H1 (cell line): ENCODE measurements around the gene GUCA2B. TPM values are rescaled to one million over a fixed set of nuclear protein-coding genes. Genes with fewer than 3 reads are reported as not detected.

Source experiments
- CTCF ChIA-PET: fragments of 300-600 bp; sonication (Branson Sonifier 250); formaldehyde crosslinking; loops from one replicate; lab custom pipeline; 2021; ENCODE audit not compliant: partially characterized antibody; lab: Charles Lee
- POLR2A ChIA-PET: fragments of 300-600 bp; sonication (Branson Sonifier 250); formaldehyde crosslinking; loops from one replicate; lab custom pipeline; 2021; ENCODE audit warnings: inconsistent platforms; ENCODE audit not compliant: partially characterized antibody; lab: Charles Lee
- DNase-seq, 2 experiments: peaks; one replicate each; pipeline versions ENCODE4 v3.0.0 to v3.0.0-alpha.2; 2010 to 2022; ENCODE audit warnings: low spot score in 2 of 2, low read depth in 1 of 2, mixed read lengths in 1 of 2
- FAIRE-seq: peaks from 2 replicates; lab custom pipeline; 2011; peaks lifted over from hg19 to GRCh38; lab: Jason Lieb, UNC
- H2AFZ ChIP-seq: 2 replicates; pipeline ENCODE4 v1.8.1; 2012; ENCODE audit warnings: low read length, inconsistent platforms
- H2AK5ac ChIP-seq: 2 replicates; pipeline ENCODE4 v1.6.1; 2013; ENCODE audit warnings: low read depth, low read length
- H2BK120ac ChIP-seq: replicated peaks from 2 replicates; pipeline ENCODE3; 2013; ENCODE audit warnings: low read depth, low read length, inconsistent platforms
- H2BK12ac ChIP-seq: 2 replicates; pipeline ENCODE4 v1.6.1; 2013; ENCODE audit warnings: low read depth, low read length
- H2BK15ac ChIP-seq: 2 replicates; pipeline ENCODE4 v1.6.1; 2013; ENCODE audit warnings: low read length
- H2BK20ac ChIP-seq: 2 replicates; pipeline ENCODE4 v1.6.1; 2013; ENCODE audit warnings: low read length
- H2BK5ac ChIP-seq: 2 replicates; pipeline ENCODE4 v1.6.1; 2013; ENCODE audit warnings: low read depth, low read length
- H3K14ac ChIP-seq: 2 replicates; pipeline ENCODE4 v1.6.1; 2013; ENCODE audit warnings: inconsistent platforms; ENCODE audit not compliant: insufficient read length
- H3K18ac ChIP-seq: 2 replicates; pipeline ENCODE4 v1.6.1; 2013; ENCODE audit warnings: low read length; ENCODE audit errors: extremely low read depth
- H3K23ac ChIP-seq: 2 replicates; pipeline ENCODE4 v1.6.1; 2013; ENCODE audit warnings: inconsistent platforms; ENCODE audit not compliant: insufficient read length
- H3K23me2 ChIP-seq: 2 replicates; pipeline ENCODE4 v1.6.1; 2013; ENCODE audit warnings: low read depth, low read length
- H3K27ac ChIP-seq: 2 replicates; pipeline ENCODE4 v1.6.1; 2011; ENCODE audit warnings: low read depth, low read length, inconsistent platforms
- H3K27me3 ChIP-seq, 4 experiments: replicated peaks in 1 of 4; 1 replicate in 1 of 4; 2 replicates in 3 of 4; pipeline versions ENCODE4 v1.6.1 to v1.8.1; 2011 to 2013; ENCODE audit warnings: low read length in 3 of 4, mild to moderate bottlenecking in 3 of 4, inconsistent platforms in 2 of 4, mixed read lengths in 2 of 4, moderate library complexity in 1 of 4; ENCODE audit not compliant: control insufficient read depth in 3 of 4, insufficient read depth in 3 of 4; ENCODE audit errors: extremely low read depth in 1 of 4
- H3K36me3 ChIP-seq, 4 experiments: 2 replicates each; pipeline versions ENCODE4 v1.6.1 to v1.8.1; 2011 to 2013; ENCODE audit warnings: mild to moderate bottlenecking in 4 of 4, low read length in 3 of 4, moderate library complexity in 2 of 4, control low read depth in 1 of 4, inconsistent platforms in 1 of 4; ENCODE audit not compliant: insufficient read depth in 4 of 4, control insufficient read depth in 2 of 4
- H3K4ac ChIP-seq: replicated peaks from 2 replicates; pipeline ENCODE3; 2013; ENCODE audit warnings: low read length, low read depth, mixed read lengths, inconsistent platforms; ENCODE audit not compliant: insufficient read length
- H3K4me1 ChIP-seq, 4 experiments: replicated peaks in 1 of 4; 1 replicate in 1 of 4; 2 replicates in 3 of 4; pipeline versions ENCODE4 v1.6.1 to v1.8.1; 2011 to 2013; ENCODE audit warnings: low read length in 3 of 4, inconsistent platforms in 2 of 4, mixed read lengths in 1 of 4; ENCODE audit not compliant: insufficient read depth in 4 of 4, control insufficient read depth in 3 of 4
- H3K4me2 ChIP-seq, 2 experiments: 2 replicates each; pipeline versions ENCODE4 v1.6.1 to v1.8.1; 2011 to 2013; ENCODE audit warnings: low read depth in 2 of 2, low read length in 2 of 2, control low read depth in 1 of 2, inconsistent platforms in 1 of 2, mild to moderate bottlenecking in 1 of 2; ENCODE audit not compliant: insufficient read depth in 1 of 2
- H3K4me3 ChIP-seq, 4 experiments: fragments of 200-600, 300-600 bp in 1 of 4; sonication (generic), shearing (Covaris generic), sonication (Bioruptor Twin) in 1 of 4; 2 replicates each; pipeline versions ENCODE4 v1.5.1 to v1.8.1; 2011 to 2016; ENCODE audit warnings: low read length in 4 of 4, low read depth in 3 of 4, control low read depth in 2 of 4, inconsistent platforms in 2 of 4, mild to moderate bottlenecking in 2 of 4, mixed read lengths in 1 of 4, moderate library complexity in 1 of 4; ENCODE audit not compliant: insufficient read depth in 2 of 4; ENCODE audit errors: extremely low read depth in 1 of 4
- H3K56ac ChIP-seq: replicated peaks from 2 replicates; pipeline ENCODE3; 2013; ENCODE audit warnings: low read depth, mild to moderate bottlenecking, mixed read lengths, low read length, inconsistent platforms; ENCODE audit not compliant: insufficient read length
- H3K79me1 ChIP-seq: 2 replicates; pipeline ENCODE4 v1.6.1; 2013; ENCODE audit warnings: low read depth, low read length, control low read depth
- H3K79me2 ChIP-seq, 2 experiments: 2 replicates each; pipeline versions ENCODE4 v1.6.1 to v1.8.1; 2012 to 2013; ENCODE audit warnings: low read length in 2 of 2, mild to moderate bottlenecking in 2 of 2, inconsistent platforms in 1 of 2; ENCODE audit not compliant: insufficient read depth in 2 of 2, control insufficient read depth in 1 of 2
- H3K9ac ChIP-seq, 4 experiments: replicated peaks in 1 of 4; 1 replicate in 1 of 4; 2 replicates in 3 of 4; pipeline versions ENCODE4 v1.6.1 to v1.8.1; 2011 to 2013; ENCODE audit warnings: low read depth in 3 of 4, low read length in 3 of 4, control low read depth in 2 of 4, mild to moderate bottlenecking in 2 of 4, moderate library complexity in 2 of 4, inconsistent platforms in 1 of 4; ENCODE audit errors: extremely low read depth in 1 of 4
- H3K9me3 ChIP-seq, 2 experiments: 2 replicates each; pipeline versions ENCODE4 v1.6.1 to v1.8.1; 2012 to 2013; ENCODE audit warnings: mild to moderate bottlenecking in 2 of 2, moderate library complexity in 2 of 2, control low read depth in 1 of 2, inconsistent platforms in 1 of 2, low read depth in 1 of 2, low read length in 1 of 2, mixed read lengths in 1 of 2; ENCODE audit not compliant: insufficient read depth in 2 of 2
- H4K20me1 ChIP-seq, 2 experiments: replicated peaks in 1 of 2; 2 replicates each; pipeline versions ENCODE3 to v1.8.1; 2011 to 2013; ENCODE audit warnings: inconsistent platforms in 2 of 2, low read length in 2 of 2, mild to moderate bottlenecking in 1 of 2; ENCODE audit not compliant: insufficient read depth in 2 of 2, control insufficient read depth in 1 of 2
- H4K5ac ChIP-seq: 2 replicates; pipeline ENCODE4 v1.6.1; 2013; ENCODE audit warnings: low read length, low read depth, mixed read lengths, inconsistent platforms; ENCODE audit not compliant: insufficient read length
- H4K8ac ChIP-seq: 2 replicates; pipeline ENCODE4 v1.8.0; 2013; ENCODE audit warnings: mild to moderate bottlenecking, moderate library complexity, low read length, inconsistent platforms; ENCODE audit not compliant: insufficient read depth; ENCODE audit errors: extremely low read depth
- H4K91ac ChIP-seq: replicated peaks from 2 replicates; pipeline ENCODE3; 2013; ENCODE audit warnings: low read length, mixed read lengths, inconsistent platforms; ENCODE audit not compliant: insufficient read length
- ASH2L ChIP-seq: fragments of 200-600, 300-600 bp; sonication (generic); IDR thresholded peaks from one replicate; pipeline ENCODE4 v1.7.1; 2017; ENCODE audit warnings: low read length
- BCL11A ChIP-seq, 2 experiments: IDR thresholded peaks; one replicate each; pipeline ENCODE4 v1.6.1; 2011; ENCODE audit warnings: low read depth in 2 of 2, low read length in 2 of 2, mild to moderate bottlenecking in 2 of 2
- EP300 ChIP-seq, 2 experiments: IDR thresholded peaks; 1 replicate in 1 of 2; 2 replicates in 1 of 2; pipeline ENCODE4 v1.6.1; 2011 to 2012; ENCODE audit warnings: low read depth in 2 of 2, low read length in 2 of 2, mild to moderate bottlenecking in 2 of 2, borderline replicate concordance in 1 of 2, inconsistent platforms in 1 of 2, moderate library complexity in 1 of 2
- EZH2 ChIP-seq: fragments of 200-600 bp; sonication (generic); IDR thresholded peaks from 2 replicates; pipeline ENCODE4 v1.7.1; 2012; ENCODE audit warnings: low read depth, mild to moderate bottlenecking, moderate library complexity, low read length, inconsistent platforms; ENCODE audit not compliant: severe bottlenecking
- JUN ChIP-seq: IDR thresholded peaks from 2 replicates; pipeline ENCODE4 v1.6.1; 2011; ENCODE audit warnings: low read depth, mild to moderate bottlenecking, improper control_type of control experiment, low read length
- JUND ChIP-seq: IDR thresholded peaks from 2 replicates; pipeline ENCODE4 v1.6.1; 2011; ENCODE audit warnings: mild to moderate bottlenecking, improper control_type of control experiment, low read length
- PHF8 ChIP-seq: fragments of 200-600 bp; sonication (generic); conservative IDR thresholded peaks from 2 replicates; pipeline ENCODE4 v1.7.1; 2012; ENCODE audit warnings: low read depth, mild to moderate bottlenecking, inconsistent platforms, low read length, moderate library complexity
- POLR2AphosphoS5 ChIP-seq: IDR thresholded peaks from 2 replicates; pipeline ENCODE4 v1.6.1; 2011; ENCODE audit warnings: low read depth, low read length
- RNF2 ChIP-seq: fragments of 200-900, 300-1000 bp; sonication (generic); IDR thresholded peaks from 2 replicates; pipeline ENCODE4 v1.7.1; 2016; ENCODE audit warnings: borderline replicate concordance, low read depth, mild to moderate bottlenecking, antibody characterized with exemption, low read length; ENCODE audit not compliant: poor library complexity, severe bottlenecking; ENCODE audit errors: missing control alignments
- SAP30 ChIP-seq: fragments of 300-600 bp; sonication (generic); IDR thresholded peaks from 2 replicates; pipeline ENCODE4 v1.7.1; 2012; ENCODE audit warnings: low read length, moderate library complexity, mild to moderate bottlenecking, inconsistent platforms; ENCODE audit not compliant: insufficient read depth, insufficient replicate concordance
- SP4 ChIP-seq: IDR thresholded peaks from 2 replicates; pipeline ENCODE4 v1.6.1; 2012; ENCODE audit warnings: low read length, inconsistent platforms
- TCF12 ChIP-seq: IDR thresholded peaks from 2 replicates; pipeline ENCODE4 v1.6.1; 2011; ENCODE audit warnings: low read depth, mild to moderate bottlenecking, low read length
- TEAD4 ChIP-seq: IDR thresholded peaks from 2 replicates; pipeline ENCODE4 v1.6.1; 2012; ENCODE audit warnings: low read depth, low read length, inconsistent platforms, mixed read lengths
- ZNF274 ChIP-seq: IDR thresholded peaks from 2 replicates; pipeline ENCODE4 v1.7.0; 2012; ENCODE audit warnings: low read length, borderline replicate concordance; ENCODE audit errors: extremely low read depth
- WGBS, 2 experiments: shearing (Covaris generic) in 1 of 2; methylation state at CpG; one replicate each; pipeline versions ENCODE4 v1.1.6 to v1.1.7; 2013 to 2015; ENCODE audit warnings: low lambda C conversion rate in 2 of 2, mixed read lengths in 2 of 2, inconsistent platforms in 1 of 2, low coverage in 1 of 2, missing lambda C conversion rate in 1 of 2; ENCODE audit not compliant: insufficient replicate concordance in 2 of 2, insufficient coverage in 1 of 2, insufficient read length in 1 of 2; ENCODE audit errors: extremely low coverage in 1 of 2, missing lambda C conversion rate in 1 of 2; 5-methylcytosine and 5-hydroxymethylcytosine counted together
- polyA plus RNA-seq, 7 experiments: library from polyadenylated mRNA; depleted of rRNA in 3 of 7; stranded (reverse) in 5 of 7; unstranded in 2 of 7; fragments of >200 nt in 5 of 7; fragments of 200-250 nt in 2 of 7; gene quantifications; 1 replicate in 5 of 7; 2 replicates in 1 of 7; 4 replicates in 1 of 7; pipeline versions ENCODE4 v1.2.1 to v1.2.3, GENCODE V29; 2011 to 2013; ENCODE audit warnings: missing spikeins in 2 of 7, mixed read lengths in 2 of 7
- total RNA-seq: library from RNA; stranded (reverse); fragmentation: NEBNext Ultra II Directional; extraction: Animal tissue kit (Norgen Biotek cat#: 25700); gene quantifications from 2 replicates; pipeline ENCODE4 v1.2.1, GENCODE V29; 2021

The GUCA2B gene
- total and polyA plus RNA-seq, 2 of the 8 experiments (the other 6 are each of a cell fraction or from before 2014, with no cell fraction given) = not detected

- H3K18ac ChIP-seq = no peak overlapping the region
- H3K27me3 ChIP-seq = no peaks in the 10 kb centered on the region
- H3K23ac ChIP-seq = no peak overlapping the region
- H3K4ac ChIP-seq = no peak overlapping the region
- DNase-seq = no peak
- no peaks in the 10 kb centered on the region for H3K9me3 ChIP-seq
- H2BK20ac ChIP-seq = no peak overlapping the region
- peaks cover 0 to 3% (median 0%) of the 10 kb centered on the region in 4 experiments; a peak in 1 of 7 replicates for H3K4me1 ChIP-seq
- FAIRE-seq = no peak
- H3K9ac ChIP-seq = no peak overlapping the region
- peaks cover 0 to 20% (median 10%) of the 10 kb centered on the region in 4 experiments; a peak in 6 of 8 replicates for H3K36me3 ChIP-seq
- no peak overlapping the region for H3K4me3 ChIP-seq
- H2BK5ac ChIP-seq = no peak overlapping the region
- no peaks in the 10 kb centered on the region for H3K79me1 ChIP-seq
- H4K5ac ChIP-seq = no peak overlapping the region
- no peak overlapping the region for H3K14ac ChIP-seq
- H3K4me2 ChIP-seq = no peak overlapping the region
- CTCF ChIA-PET = interaction anchor here (1.0 kb wide), 1 partner anchor 9 kb away, joined by 4 read pairs; no protein-coding TSS in a partner anchor
- no peak overlapping the region for H2BK120ac ChIP-seq
- H2BK12ac ChIP-seq = no peak overlapping the region
- no peak overlapping the region for H3K56ac ChIP-seq
- H3K23me2 ChIP-seq = no peaks in the 10 kb centered on the region; the same call in 1 of the 2 replicates
- H4K91ac ChIP-seq = no peak overlapping the region
- no peak overlapping the region for H2AK5ac ChIP-seq
- no peak overlapping the region for H4K8ac ChIP-seq
- no peak overlapping the region for H2AFZ ChIP-seq
- H3K79me2 ChIP-seq = no peaks in the 10 kb centered on the region
- no peak overlapping the region for H2BK15ac ChIP-seq
- no peak overlapping the region for H3K27ac ChIP-seq
- POLR2A ChIA-PET = no interaction called here
- H4K20me1 ChIP-seq = no peaks in the 10 kb centered on the region
- WGBS, 2 experiments = 85% methylated on average over 4 of the region's 4 CpGs; no CpG with 5 or more reads in 1 of the 2 experiments
- no peak for TF ChIP-seq ASH2L
- TF ChIP-seq EP300 (IDR thresholded peaks at IDR 0.05; ENCODE audit: borderline replicate concordance in 1 of 2, low read depth in 2 of 2, low read length in 2 of 2) = no peak
- no peak for TF ChIP-seq POLR2AphosphoS5
- no peak for TF ChIP-seq TEAD4
- TF ChIP-seq TCF12 = no peak
- no peak for TF ChIP-seq SP4
- TF ChIP-seq RNF2 = no peak
- TF ChIP-seq JUND = no peak
- TF ChIP-seq BCL11A (IDR thresholded peaks at IDR 0.05; ENCODE audit: low read depth in 2 of 2, low read length in 2 of 2) = no peak
- no peak for TF ChIP-seq EZH2
- no peak for TF ChIP-seq ZNF274
- no peak for TF ChIP-seq PHF8
- TF ChIP-seq JUN = no peak
- no peak for TF ChIP-seq SAP30
These were observed 28.5 kb downstream of the GUCA2B start for GRCh38 chr1:42181687-42182086.
